Right lobe of liver (tissue), 6 donors: ENCODE results near the gene GTF2IRD1. TPM values are rescaled to one million over a fixed set of nuclear protein-coding genes. Genes with fewer than 3 reads are reported as not detected.
"Not testable (repeated sequence)": the region's sequence is repeated elsewhere in the genome, so short reads cannot be mapped to it uniquely, and the experiment has no call there.

Experiments
- ATAC-seq, 4 donors: fragments of 200-7000 bp; cut with Tn5 transposase; one replicate each; pipeline ENCODE4 v1.9.1; 2020; ENCODE audit warnings: mild to moderate bottlenecking in 4 of 4, moderate library complexity in 4 of 4
- DNase-seq, 3 donors: peaks; one replicate each; pipeline ENCODE4 v3.0.0-alpha.2; 2020
- H3K27ac ChIP-seq, 3 donors: fragments of 200-600 bp; one replicate each; pipeline ENCODE4 v1.8.0; 2022
- H3K27me3 ChIP-seq, 2 donors: fragments of 200-600 bp; one replicate each; pipeline ENCODE4 v1.8.0; 2022
- H3K36me3 ChIP-seq, 4 donors: fragments of 200-600 bp; sonication (generic) in 1 of 4; one replicate each; pipeline versions ENCODE4 v1.5.1 to v1.8.0; 2017 to 2022; ENCODE audit warnings: control low read depth in 1 of 4
- H3K4me1 ChIP-seq, 4 donors: fragments of 200-600 bp; sonication (generic) in 1 of 4; one replicate each; pipeline versions ENCODE4 v1.5.1 to v1.8.0; 2017 to 2022; ENCODE audit warnings: control low read depth in 1 of 4
- H3K4me3 ChIP-seq, 3 donors: fragments of 200-600 bp; one replicate each; pipeline ENCODE4 v1.8.0; 2022
- H3K9me3 ChIP-seq, 4 donors: fragments of 200-600 bp; sonication (generic) in 1 of 4; one replicate each; pipeline versions ENCODE4 v1.5.1 to v1.8.0; 2017 to 2022; ENCODE audit warnings: control low read depth in 1 of 4
- POLR2A ChIP-seq: fragments of 450-650 bp; IDR thresholded peaks from one replicate; pipeline ENCODE4 v1.6.1; 2017; ENCODE audit warnings: antibody characterized with exemption, mild to moderate bottlenecking
- WGBS: methylation state at CpG from one replicate; pipeline ENCODE4 v1.1.6; 2018; ENCODE audit warnings: low coverage, low lambda C conversion rate; ENCODE audit not compliant: insufficient coverage; ENCODE audit errors: missing lambda C conversion rate; 5-methylcytosine and 5-hydroxymethylcytosine counted together
- intact Hi-C, 2 donors: fragments of 100-400 bp; cut with DNase I; formaldehyde crosslinking; loops; one replicate each; pipeline versions ENCODE4 v1.11.2 to v1.14.1; 2022
- total RNA-seq, 6 experiments: library from RNA; depleted of rRNA in 2 of 6; stranded (reverse); fragments of >200 nt in 2 of 6; fragmentation: NEBNext Ultra II Directional in 3 of 6; extraction: Animal tissue kit (Norgen Biotek cat#: 25700) in 3 of 6; gene quantifications; one replicate each; pipeline versions ENCODE4 v1.1.0 to v1.2.4, GENCODE V29; 2016 to 2023
- TF ChIP-seq, protein P1 (sequence below), 4 donors: fragments of 200-600 bp in 3 of 4; fragments of 450-650 bp in 1 of 4; IDR thresholded peaks; one replicate each; pipeline versions ENCODE4 v1.5.1 to v1.8.0; 2016 to 2022; ENCODE audit warnings: antibody characterized with exemption in 4 of 4, mild to moderate bottlenecking in 2 of 4
- donor health status: DM: no; HTN: yes; CAD: no.
- donor health status: DM: no; HTN: no; CAD: no.
- donor health status: DM: no; HTN: no; CAD: no.
- donor health status: DM: no; HTN: yes; CAD: no.
- donor health status: DM: no; HTN: yes; CAD: no.

Gene GTF2IRD1
- total RNA-seq, 6 experiments from 2014 or later = 1.9 to 9.8 (median 6.5) TPM

DNA sequence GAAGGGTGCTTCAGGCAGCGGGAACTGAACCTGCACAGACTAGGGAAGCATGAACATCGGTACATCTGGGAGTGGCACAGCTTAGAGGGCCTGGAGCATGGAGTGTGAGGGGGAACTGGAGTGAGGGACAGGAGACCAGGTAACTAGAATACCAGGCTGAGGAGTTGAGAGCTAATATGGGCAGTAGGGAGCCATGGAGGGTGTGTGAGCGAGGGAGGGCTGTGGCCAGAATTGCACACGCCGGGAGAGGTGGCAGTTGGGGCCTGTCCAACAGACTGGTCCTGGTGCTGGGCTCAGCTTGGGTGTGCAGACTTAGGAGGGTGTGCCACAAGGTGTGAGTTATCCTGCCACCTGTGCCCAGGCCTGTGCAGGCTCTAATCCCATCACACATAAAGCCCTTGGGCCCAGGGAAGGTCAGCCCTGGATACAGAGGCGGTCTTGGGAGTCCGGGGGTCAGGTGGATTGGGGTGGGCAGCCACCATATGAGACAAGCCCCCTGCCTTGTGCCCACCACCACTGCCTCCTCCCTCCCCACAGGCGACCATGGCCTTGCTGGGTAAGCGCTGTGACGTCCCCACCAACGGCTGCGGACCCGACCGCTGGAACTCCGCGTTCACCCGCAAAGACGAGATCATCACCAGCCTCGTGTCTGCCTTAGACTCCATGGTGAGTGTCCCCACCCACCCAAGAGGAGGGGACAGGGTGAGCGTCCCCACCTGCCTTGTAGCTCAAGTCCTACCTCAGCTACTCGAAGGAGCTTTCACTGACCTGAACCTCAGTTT, 54.0 kb downstream of the GTF2IRD1 start:
- Histone ChIP-seq H3K27ac (no peak overlapping the region), H3K4me1 (peaks cover 0 to 6% (median 3%) of the 10 kb centered on the region in 4 donors), H3K36me3 (no peaks in the 10 kb centered on the region), H3K27me3 (no peaks in the 10 kb centered on the region), H3K9me3 (no peaks in the 10 kb centered on the region), H3K4me3 (no peak overlapping the region)
- WGBS = 100% methylated on average over 2 of the region's 21 CpGs
- intact Hi-C loops = no loop called here
- DNase-seq (no peak), ATAC-seq (no peak)
- no peak for TF ChIP-seq POLR2A
- TF ChIP-seq, protein P1, sequence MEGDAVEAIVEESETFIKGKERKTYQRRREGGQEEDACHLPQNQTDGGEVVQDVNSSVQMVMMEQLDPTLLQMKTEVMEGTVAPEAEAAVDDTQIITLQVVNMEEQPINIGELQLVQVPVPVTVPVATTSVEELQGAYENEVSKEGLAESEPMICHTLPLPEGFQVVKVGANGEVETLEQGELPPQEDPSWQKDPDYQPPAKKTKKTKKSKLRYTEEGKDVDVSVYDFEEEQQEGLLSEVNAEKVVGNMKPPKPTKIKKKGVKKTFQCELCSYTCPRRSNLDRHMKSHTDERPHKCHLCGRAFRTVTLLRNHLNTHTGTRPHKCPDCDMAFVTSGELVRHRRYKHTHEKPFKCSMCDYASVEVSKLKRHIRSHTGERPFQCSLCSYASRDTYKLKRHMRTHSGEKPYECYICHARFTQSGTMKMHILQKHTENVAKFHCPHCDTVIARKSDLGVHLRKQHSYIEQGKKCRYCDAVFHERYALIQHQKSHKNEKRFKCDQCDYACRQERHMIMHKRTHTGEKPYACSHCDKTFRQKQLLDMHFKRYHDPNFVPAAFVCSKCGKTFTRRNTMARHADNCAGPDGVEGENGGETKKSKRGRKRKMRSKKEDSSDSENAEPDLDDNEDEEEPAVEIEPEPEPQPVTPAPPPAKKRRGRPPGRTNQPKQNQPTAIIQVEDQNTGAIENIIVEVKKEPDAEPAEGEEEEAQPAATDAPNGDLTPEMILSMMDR (IDR thresholded peaks at IDR 0.05) = no peak

DNA sequence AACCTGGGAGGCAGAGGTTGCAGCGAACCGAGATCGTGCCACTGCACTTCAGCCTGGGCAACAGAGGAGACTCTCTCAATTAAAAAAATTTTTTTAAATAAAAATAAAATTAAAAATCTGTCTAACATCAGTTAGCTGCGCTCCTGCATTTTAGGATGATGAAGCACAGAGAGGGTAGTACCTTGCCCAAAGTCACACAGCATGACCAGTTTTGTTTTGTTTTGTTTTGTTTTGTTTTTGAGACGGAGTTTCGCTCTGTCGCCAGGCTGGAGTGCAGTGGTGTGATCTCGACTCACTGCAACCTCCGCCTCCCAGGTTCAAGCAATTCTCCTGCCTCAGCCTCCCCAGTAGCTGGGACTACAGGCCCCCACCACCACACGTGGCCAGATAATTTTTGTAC, 55.7 kb downstream of the GTF2IRD1 start:
- H3K27ac ChIP-seq, H3K27me3 ChIP-seq, H3K4me3 ChIP-seq, H3K36me3 ChIP-seq, ATAC-seq, DNase-seq, H3K9me3 ChIP-seq, intact Hi-C loops, H3K4me1 ChIP-seq: not testable (repeated sequence)
- WGBS = 85% methylated on average over 7 of the region's 10 CpGs

DNA sequence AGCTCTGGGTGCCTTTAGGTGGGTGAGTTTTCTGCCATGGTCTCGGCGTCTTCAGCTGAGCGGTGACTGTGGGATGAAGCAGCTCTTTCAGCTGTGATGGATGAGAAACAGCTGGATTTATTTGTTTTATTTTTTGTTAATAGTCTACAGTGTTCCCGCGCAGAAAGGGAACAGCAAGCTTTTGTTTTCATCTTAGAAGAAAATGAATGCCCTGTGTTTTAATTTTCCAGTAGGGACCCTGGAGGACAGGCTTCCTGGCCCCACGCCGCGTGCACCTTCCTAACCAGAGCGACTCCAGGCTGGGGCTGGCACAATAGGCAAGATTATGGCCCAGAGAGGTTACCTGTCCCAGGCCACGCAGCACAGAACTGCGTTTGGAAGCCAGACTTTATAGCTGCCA, 57.6 kb downstream of the GTF2IRD1 start:
- intact Hi-C loops = no loop called here
- no peak for TF ChIP-seq POLR2A
- TF ChIP-seq, protein P1 (IDR thresholded peaks at IDR 0.05) = no peak
- no peaks in the 10 kb centered on the region for H3K4me1 ChIP-seq
- no peak overlapping the region for H3K27ac ChIP-seq
- no peaks in the 10 kb centered on the region for H3K9me3 ChIP-seq
- no peaks in the 10 kb centered on the region for H3K36me3 ChIP-seq
- 85% methylated on average over 6 of the region's 11 CpGs for WGBS
- ATAC-seq (no peak), DNase-seq (no peak)
- H3K4me3 ChIP-seq = no peak overlapping the region
- no peaks in the 10 kb centered on the region for H3K27me3 ChIP-seq

DNA sequence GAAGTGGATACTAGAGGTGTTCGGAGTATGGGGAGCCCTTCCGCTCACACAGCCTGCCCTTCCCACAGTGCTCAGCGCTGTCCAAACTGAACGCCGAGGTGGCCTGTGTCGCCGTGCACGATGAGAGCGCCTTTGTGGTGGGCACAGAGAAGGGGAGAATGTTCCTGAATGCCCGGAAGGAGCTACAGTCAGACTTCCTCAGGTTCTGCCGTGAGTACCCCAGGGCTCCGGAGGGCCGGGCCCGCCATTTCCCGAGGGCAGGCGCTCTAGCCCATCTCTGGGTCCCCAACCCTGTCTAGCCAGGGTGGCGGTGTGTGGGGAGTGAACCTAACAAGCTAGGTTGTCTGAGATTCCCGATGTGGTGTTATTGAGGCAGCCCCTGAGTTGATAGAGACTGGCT, 59.1 kb downstream of the GTF2IRD1 start:
- Histone ChIP-seq H3K27me3 (no peaks in the 10 kb centered on the region), H3K4me3 (no peak overlapping the region), H3K9me3 (no peaks in the 10 kb centered on the region), H3K36me3 (no peaks in the 10 kb centered on the region), H3K4me1 (no peaks in the 10 kb centered on the region), H3K27ac (no peak overlapping the region)
- WGBS = 80% methylated on average over 3 of the region's 18 CpGs
- intact Hi-C loops = no loop called here
- DNase-seq (no peak), ATAC-seq (no peak)
- no peak for TF ChIP-seq POLR2A
- TF ChIP-seq, protein P1 (IDR thresholded peaks at IDR 0.05) = no peak

DNA sequence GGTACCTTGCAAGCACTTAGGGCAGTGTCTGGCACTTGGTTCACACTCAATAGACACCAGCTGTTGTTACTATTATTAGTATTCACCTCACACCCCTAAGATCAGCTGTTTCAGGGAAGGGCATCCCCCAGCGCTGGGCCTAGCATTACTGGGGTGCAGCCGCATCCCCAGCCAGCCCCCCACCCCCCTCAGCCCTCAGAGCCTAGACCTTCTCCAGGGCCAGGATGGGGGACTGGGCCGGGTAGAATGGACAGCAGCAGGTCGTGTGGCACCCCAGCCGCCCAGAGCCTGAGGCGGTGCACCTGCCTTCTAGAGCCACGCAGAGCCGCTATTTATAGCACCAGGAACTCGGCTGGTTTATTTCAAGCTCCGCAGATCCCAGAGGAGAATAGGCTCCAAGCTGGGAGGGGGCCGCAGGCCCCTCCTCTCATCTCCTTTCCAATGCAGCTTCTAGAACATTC, 60.5 kb downstream of the GTF2IRD1 start:
- H3K4me1 ChIP-seq = no peaks in the 10 kb centered on the region
- H3K36me3 ChIP-seq = no peaks in the 10 kb centered on the region
- H3K9me3 ChIP-seq = no peaks in the 10 kb centered on the region
- WGBS = no CpG with 5 or more reads among the region's 11 CpGs
- intact Hi-C loops = no loop called here
- no peak for ATAC-seq
- no peak overlapping the region for H3K27ac ChIP-seq
- H3K27me3 ChIP-seq = no peaks in the 10 kb centered on the region
- H3K4me3 ChIP-seq = no peak overlapping the region
- DNase-seq = no peak
- TF ChIP-seq POLR2A = no peak
- TF ChIP-seq, protein P1 (IDR thresholded peaks at IDR 0.05) = no peak
